Endothelial cell (in vitro differentiated cells): ENCODE measurements around the gene KY. TPM values are rescaled to one million over a fixed set of nuclear protein-coding genes. Genes with fewer than 3 reads are reported as not detected.

Experiments used
- DNase-seq: peaks from one replicate; pipeline ENCODE4 v3.0.0; 2021; ENCODE audit warnings: low spot score
- H3K27ac Mint-ChIP-seq: one replicate; pipeline ENCODE4 v1.8.0; 2021; ENCODE audit warnings: mixed read lengths, inconsistent platforms; ENCODE audit not compliant: unreplicated experiment
- H3K27me3 Mint-ChIP-seq: one replicate; pipeline ENCODE4 v1.8.0; 2021; ENCODE audit warnings: mild to moderate bottlenecking, moderate library complexity, mixed read lengths, inconsistent platforms; ENCODE audit not compliant: unreplicated experiment
- H3K36me3 Mint-ChIP-seq: one replicate; pipeline ENCODE4 v1.8.0; 2021; ENCODE audit warnings: mild to moderate bottlenecking, low read depth, mixed read lengths, inconsistent platforms; ENCODE audit not compliant: unreplicated experiment
- H3K4me1 Mint-ChIP-seq: one replicate; pipeline ENCODE4 v1.8.0; 2021; ENCODE audit warnings: mild to moderate bottlenecking, mixed read lengths, inconsistent platforms; ENCODE audit not compliant: unreplicated experiment
- H3K4me3 Mint-ChIP-seq: one replicate; pipeline ENCODE4 v1.8.0; 2021; ENCODE audit warnings: mild to moderate bottlenecking, mixed read lengths, inconsistent platforms; ENCODE audit not compliant: unreplicated experiment
- H3K9me3 Mint-ChIP-seq: one replicate; pipeline ENCODE4 v1.8.0; 2021; ENCODE audit warnings: mixed read lengths, inconsistent platforms; ENCODE audit not compliant: unreplicated experiment
- total RNA-seq: library from RNA; stranded (reverse); fragmentation: NEBNext Ultra II Directional; extraction: Animal tissue kit (Norgen Biotek cat#: 25700); gene quantifications from one replicate; pipeline ENCODE4 v1.2.1, GENCODE V29; 2021; ENCODE audit not compliant: unreplicated experiment
- TF ChIP-seq, protein P1 (sequence below): fragments of 200-600 bp; sonication (generic); IDR thresholded peaks from one replicate; pipeline ENCODE4 v1.5.0; 2021; ENCODE audit warnings: antibody characterized with exemption; ENCODE audit not compliant: unreplicated experiment

Gene KY
- total RNA-seq, 1 donor from 2014 or later, result not detected

DNA sequence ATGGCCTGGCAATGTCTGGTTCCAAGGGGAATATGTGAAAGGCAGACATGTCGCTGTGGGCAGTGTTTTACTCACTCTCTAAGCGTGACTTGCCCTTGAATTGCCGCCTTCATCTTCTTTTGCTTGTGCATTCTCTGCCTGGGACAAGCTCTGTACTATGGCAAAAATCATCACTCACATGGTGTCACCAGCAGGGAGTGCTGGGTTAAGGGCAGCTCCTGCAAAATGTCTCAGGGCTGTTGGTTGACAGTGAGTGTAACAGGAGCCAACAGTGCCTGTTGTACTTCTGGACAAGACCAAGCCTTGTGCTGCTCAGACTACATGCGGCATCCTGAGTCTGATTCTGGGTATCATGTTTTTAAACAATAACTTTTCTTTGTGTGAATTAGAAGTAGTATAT is 45.3 kb upstream of the KY start:
- Mint-ChIP-seq H3K36me3 (no peaks in the 10 kb centered on the region), H3K4me3 (no peak overlapping the region), H3K27ac (no peak overlapping the region), H3K27me3 (no peaks in the 10 kb centered on the region), H3K9me3 (no peaks in the 10 kb centered on the region), H3K4me1 (peaks cover 2% of the 10 kb centered on the region)
- no peak for DNase-seq
- TF ChIP-seq, protein P1, sequence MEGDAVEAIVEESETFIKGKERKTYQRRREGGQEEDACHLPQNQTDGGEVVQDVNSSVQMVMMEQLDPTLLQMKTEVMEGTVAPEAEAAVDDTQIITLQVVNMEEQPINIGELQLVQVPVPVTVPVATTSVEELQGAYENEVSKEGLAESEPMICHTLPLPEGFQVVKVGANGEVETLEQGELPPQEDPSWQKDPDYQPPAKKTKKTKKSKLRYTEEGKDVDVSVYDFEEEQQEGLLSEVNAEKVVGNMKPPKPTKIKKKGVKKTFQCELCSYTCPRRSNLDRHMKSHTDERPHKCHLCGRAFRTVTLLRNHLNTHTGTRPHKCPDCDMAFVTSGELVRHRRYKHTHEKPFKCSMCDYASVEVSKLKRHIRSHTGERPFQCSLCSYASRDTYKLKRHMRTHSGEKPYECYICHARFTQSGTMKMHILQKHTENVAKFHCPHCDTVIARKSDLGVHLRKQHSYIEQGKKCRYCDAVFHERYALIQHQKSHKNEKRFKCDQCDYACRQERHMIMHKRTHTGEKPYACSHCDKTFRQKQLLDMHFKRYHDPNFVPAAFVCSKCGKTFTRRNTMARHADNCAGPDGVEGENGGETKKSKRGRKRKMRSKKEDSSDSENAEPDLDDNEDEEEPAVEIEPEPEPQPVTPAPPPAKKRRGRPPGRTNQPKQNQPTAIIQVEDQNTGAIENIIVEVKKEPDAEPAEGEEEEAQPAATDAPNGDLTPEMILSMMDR, result no peak

DNA sequence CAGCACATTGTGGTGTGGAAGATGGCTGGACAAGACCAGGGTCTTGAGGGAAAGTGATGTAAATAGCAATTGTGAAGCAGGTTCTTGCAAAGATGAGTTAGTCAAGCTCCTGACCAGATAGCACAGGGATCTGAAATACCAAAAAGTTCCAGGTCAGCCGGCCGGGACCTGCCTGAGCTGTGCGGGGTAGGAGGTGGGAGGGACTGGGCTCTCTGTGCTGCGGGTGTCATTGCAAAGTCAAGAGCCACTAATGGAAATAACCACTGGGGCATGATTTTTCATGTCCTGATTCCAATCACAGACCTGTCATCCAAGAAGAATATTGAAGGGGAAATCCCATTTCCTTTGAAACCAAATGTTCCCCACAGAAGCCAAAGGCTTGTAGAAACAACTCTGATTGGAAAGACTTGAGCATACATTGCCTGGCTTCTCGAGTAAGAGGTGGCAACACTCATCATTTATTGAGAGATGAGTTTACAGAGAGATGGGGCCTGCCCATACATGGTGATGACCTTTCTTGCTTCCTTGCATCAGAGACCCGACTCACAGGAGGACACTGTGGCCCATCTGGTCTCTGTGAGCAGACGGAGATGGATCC is 44.2 kb upstream of the KY start:
- Mint-ChIP-seq H3K27ac (no peak overlapping the region), H3K4me3 (no peak overlapping the region), H3K27me3 (no peaks in the 10 kb centered on the region), H3K4me1 (peaks cover 6% of the 10 kb centered on the region), H3K36me3 (no peaks in the 10 kb centered on the region), H3K9me3 (no peaks in the 10 kb centered on the region)
- DNase-seq, result no peak
- TF ChIP-seq, protein P1, result no peak

DNA sequence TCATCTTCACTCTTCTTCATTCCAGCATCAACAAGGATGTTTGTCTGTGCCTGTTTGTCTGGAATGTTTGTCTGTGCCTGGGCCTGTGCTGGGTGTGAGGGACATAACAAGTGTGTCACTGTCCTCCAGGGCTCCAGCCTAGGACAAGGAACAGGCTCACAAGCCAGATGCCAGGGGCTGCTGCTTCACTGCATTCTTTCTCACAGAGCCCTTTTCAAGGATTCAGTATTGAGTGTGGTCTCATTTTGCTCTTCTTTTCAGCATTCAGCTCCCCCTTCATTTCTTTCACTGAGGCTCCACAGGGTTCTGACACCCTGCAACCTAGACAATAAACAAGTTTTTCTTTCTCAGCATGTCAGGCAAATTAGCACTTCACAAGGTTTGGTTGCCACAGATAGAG is 43.6 kb upstream of the KY start:
- Mint-ChIP-seq H3K4me1 (peaks cover 6% of the 10 kb centered on the region), H3K9me3 (no peaks in the 10 kb centered on the region), H3K4me3 (no peak overlapping the region), H3K27me3 (no peaks in the 10 kb centered on the region), H3K36me3 (no peaks in the 10 kb centered on the region), H3K27ac (no peak overlapping the region)
- TF ChIP-seq, protein P1, result no peak
- no peak for DNase-seq

- Mint-ChIP-seq H3K27ac (no peak overlapping the region), H3K27me3 (no peaks in the 10 kb centered on the region), H3K4me1 (peaks cover 6% of the 10 kb centered on the region), H3K9me3 (no peaks in the 10 kb centered on the region), H3K4me3 (no peak overlapping the region), H3K36me3 (no peaks in the 10 kb centered on the region)
- no peak for DNase-seq
- TF ChIP-seq, protein P1, result no peak
These were observed 43.0 kb upstream of the KY start for GRCh38 chr3:134693804-134694203.

GRCh38 chr3:134693226-134693625 is 42.4 kb upstream of the KY start:
- DNase-seq, result no peak
- H3K9me3 Mint-ChIP-seq, result no peaks in the 10 kb centered on the region
- no peak overlapping the region for H3K4me3 Mint-ChIP-seq
- TF ChIP-seq, protein P1, result no peak
- peaks cover 6% of the 10 kb centered on the region for H3K4me1 Mint-ChIP-seq
- no peaks in the 10 kb centered on the region for H3K36me3 Mint-ChIP-seq
- no peak overlapping the region for H3K27ac Mint-ChIP-seq
- H3K27me3 Mint-ChIP-seq, result no peaks in the 10 kb centered on the region
